ENCODE results near the gene NFKBIE. TPM values are rescaled to one million over a fixed set of nuclear protein-coding genes. Genes with fewer than 3 reads are reported as not detected.

The NFKBIE gene
- total RNA-seq, 6 experiments from 2014 or later: 4.2 to 6.7 (median 5.8) TPM

DNA sequence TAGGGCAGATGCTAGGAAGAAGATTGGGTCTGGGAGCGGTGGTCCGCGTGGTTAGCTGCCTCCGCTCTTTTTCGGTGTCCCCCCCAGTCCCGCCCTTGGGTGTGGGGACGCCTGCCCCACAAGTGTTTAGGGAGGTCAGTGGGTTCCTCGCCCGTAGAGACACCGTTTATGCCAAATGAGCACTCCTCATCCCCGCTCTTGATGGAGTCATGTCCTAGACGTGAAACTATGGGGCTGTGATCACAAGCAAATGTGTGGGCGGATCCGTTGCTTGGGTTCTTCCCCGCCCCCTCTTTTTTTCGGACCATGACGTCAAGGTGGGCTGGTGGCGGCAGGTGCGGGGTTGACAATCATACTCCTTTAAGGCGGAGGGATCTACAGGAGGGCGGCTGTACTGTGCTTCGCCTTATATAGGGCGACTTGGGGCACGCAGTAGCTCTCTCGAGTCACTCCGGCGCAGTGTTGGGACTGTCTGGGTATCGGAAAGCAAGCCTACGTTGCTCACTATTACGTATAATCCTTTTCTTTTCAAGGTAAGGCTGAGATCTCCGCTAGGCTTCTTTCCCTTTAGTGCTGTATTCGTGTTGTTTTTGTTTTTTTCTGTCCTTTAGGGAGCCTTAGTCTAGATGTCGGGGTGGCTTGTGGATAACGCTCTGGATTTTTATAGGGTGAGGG is 18.6 kb downstream of the NFKBIE start, which contains the start of gene HSP90AB1:
Gene HSP90AB1, plus strand, starts transcription at position 439 of the 675 bp plus-strand sequence. CDS start 1,529 bp downstream, outside the sequence.
- peaks cover 51% of the 10 kb centered on the region for H3K36me3 Mint-ChIP-seq (ENCODE audit: low read depth)
- H3K27ac Mint-ChIP-seq: peak within 1 kb of the TSS; percentile 98
- TF ChIP-seq, protein P1, sequence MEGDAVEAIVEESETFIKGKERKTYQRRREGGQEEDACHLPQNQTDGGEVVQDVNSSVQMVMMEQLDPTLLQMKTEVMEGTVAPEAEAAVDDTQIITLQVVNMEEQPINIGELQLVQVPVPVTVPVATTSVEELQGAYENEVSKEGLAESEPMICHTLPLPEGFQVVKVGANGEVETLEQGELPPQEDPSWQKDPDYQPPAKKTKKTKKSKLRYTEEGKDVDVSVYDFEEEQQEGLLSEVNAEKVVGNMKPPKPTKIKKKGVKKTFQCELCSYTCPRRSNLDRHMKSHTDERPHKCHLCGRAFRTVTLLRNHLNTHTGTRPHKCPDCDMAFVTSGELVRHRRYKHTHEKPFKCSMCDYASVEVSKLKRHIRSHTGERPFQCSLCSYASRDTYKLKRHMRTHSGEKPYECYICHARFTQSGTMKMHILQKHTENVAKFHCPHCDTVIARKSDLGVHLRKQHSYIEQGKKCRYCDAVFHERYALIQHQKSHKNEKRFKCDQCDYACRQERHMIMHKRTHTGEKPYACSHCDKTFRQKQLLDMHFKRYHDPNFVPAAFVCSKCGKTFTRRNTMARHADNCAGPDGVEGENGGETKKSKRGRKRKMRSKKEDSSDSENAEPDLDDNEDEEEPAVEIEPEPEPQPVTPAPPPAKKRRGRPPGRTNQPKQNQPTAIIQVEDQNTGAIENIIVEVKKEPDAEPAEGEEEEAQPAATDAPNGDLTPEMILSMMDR (IDR thresholded peaks at IDR 0.05): no peak
- H3K4me1 Mint-ChIP-seq (ENCODE audit: low read depth): peaks cover 46% of the 10 kb centered on the region
- peak; percentile 98 for DNase-seq
- H3K9me3 Mint-ChIP-seq: peaks cover 12% of the 10 kb centered on the region
- H3K4me3 Mint-ChIP-seq: peak within 1 kb of the TSS; percentile 98
- peaks cover 17% of the 10 kb centered on the region for H3K27me3 Mint-ChIP-seq (ENCODE audit: insufficient read depth)

DNA sequence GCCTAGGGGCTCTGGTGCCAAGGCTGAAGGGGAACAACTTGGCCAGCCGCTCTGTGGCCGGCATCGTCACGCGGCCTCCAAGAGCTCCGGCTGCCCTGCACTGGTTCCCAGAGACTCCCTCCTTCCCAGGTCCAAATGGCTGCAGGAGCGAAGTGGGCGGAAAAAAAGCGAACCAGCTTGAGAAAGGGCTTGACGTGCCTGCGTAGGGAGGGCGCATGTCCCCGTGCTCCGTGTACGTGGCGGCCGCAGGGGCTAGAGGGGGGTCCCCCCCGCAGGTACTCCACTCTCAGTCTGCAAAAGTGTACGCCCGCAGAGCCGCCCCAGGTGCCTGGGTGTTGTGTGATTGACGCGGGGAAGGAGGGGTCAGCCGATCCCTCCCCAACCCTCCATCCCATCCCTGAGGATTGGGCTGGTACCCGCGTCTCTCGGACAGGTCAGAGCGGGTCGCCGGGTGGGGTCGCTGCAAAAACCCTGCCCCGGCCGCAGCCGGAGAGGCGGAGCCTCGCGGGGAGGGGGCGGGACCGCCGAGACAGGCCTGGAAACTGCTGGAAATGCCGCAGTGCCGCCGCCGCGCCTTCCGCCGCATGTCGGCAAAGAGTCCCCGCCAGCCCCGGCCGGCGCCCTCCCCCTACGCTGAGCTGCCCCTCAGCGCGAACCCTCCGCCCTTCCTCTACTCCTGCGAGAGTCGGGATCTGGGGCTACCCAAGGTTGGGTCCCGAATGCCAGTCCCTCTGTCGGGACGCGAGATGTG is 19.3 kb downstream of the NFKBIE start:
- Mint-ChIP-seq H3K27ac (peak overlapping the region; percentile 98), H3K9me3 (peaks cover 12% of the 10 kb centered on the region), H3K4me1 (ENCODE audit: low read depth) (peaks cover 39% of the 10 kb centered on the region), H3K36me3 (ENCODE audit: low read depth) (peaks cover 44% of the 10 kb centered on the region), H3K4me3 (peak overlapping the region; percentile 98), H3K27me3 (ENCODE audit: insufficient read depth) (peaks cover 15% of the 10 kb centered on the region)
- peak; percentile 71 for DNase-seq
- TF ChIP-seq, protein P1 (IDR thresholded peaks at IDR 0.05): peak; percentile 57

DNA sequence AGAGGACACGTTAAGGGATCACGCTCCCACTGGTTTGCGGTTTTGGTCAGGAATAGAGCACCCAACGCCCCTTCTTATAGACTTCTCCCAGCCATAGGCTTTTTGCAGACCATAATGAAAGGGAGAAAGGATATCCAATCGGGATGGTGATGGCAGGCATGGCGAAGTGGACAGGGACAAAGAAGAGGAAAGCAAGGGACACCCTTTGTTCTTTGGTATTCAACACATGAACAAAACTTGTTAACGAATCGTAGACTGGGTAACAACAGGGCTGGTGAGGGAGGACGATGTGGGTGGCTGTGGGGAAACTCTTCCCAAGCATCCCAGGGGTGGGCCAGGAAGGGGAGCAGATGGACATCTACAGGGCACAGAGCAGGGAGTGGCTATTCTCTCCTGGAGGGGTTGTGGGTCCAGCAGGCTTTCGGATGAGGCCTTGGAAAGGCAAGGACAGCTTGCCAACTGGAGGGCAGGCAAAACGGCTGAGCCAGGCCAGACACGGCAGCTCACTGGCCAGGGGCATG is 19.9 kb downstream of the NFKBIE start:
- Mint-ChIP-seq H3K4me1 (ENCODE audit: low read depth) (peaks cover 32% of the 10 kb centered on the region), H3K27me3 (ENCODE audit: insufficient read depth) (peaks cover 14% of the 10 kb centered on the region), H3K9me3 (peaks cover 12% of the 10 kb centered on the region), H3K27ac (peak overlapping the region; percentile 25), H3K36me3 (ENCODE audit: low read depth) (peaks cover 37% of the 10 kb centered on the region), H3K4me3 (peak overlapping the region; percentile 98)
- DNase-seq: no peak
- TF ChIP-seq, protein P1 (IDR thresholded peaks at IDR 0.05): no peak

DNA sequence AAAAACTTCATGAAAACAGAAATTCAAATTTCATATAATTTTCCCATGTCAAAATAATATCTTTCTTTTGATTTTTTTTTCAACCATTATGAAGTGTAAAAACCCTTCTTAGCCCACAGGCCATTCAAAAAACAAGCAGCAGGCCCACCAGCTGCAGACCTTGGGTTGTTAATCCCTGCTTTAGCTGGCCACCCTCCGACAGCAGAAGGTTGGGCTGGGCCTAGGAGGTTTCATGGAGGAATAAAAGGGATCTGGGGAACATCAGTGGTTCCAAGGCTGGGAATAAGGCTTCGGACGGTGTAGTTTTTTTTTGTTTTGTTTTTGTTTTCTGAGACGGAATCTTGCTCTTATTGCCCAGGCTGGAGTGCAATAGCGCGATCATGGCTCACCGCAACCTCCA is 22.0 kb downstream of the NFKBIE start:
- DNase-seq: no peak
- TF ChIP-seq, protein P1 (IDR thresholded peaks at IDR 0.05): no peak
- Mint-ChIP-seq H3K27ac (no peak overlapping the region), H3K4me1 (ENCODE audit: low read depth) (peaks cover 16% of the 10 kb centered on the region), H3K36me3 (ENCODE audit: low read depth) (peaks cover 16% of the 10 kb centered on the region), H3K9me3 (peaks cover 12% of the 10 kb centered on the region), H3K4me3 (no peak overlapping the region), H3K27me3 (ENCODE audit: insufficient read depth) (peaks cover 9% of the 10 kb centered on the region)

DNA sequence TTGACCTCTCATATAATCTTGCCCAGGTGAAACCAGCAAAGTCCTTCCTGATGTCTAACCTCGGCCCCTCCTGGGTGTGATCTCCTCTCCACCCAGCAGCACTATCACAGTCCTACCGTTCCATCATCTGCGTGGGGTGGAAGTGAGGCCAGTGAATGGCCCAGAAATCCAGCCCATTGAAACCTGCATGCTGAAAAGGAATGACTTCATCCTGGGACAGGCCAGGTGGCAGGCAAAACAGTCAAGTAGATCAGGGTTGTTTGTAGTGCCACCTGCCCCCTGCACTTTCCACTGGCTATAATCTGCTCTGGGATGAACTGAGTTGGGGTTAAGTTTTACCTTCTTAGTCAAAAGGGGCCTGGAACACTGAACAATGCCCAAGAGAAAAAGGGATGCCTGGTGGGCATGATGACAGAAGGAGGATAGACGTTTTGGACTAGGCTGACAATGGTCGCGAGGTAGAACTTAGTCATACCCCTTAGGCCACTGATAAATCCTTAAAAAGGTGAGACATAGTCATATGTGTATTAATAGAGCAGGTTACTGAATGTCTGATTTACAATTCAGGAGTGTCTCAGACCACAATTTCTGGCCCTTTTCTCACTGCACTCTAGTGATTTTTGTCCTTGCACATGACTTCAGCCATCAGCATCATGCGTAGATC is 26.5 kb downstream of the NFKBIE start:
- H3K9me3 Mint-ChIP-seq: no peaks in the 10 kb centered on the region
- peaks cover 45% of the 10 kb centered on the region for H3K4me1 Mint-ChIP-seq (ENCODE audit: low read depth)
- peak overlapping the region; percentile 86; the same call in 1 of the 2 replicates for H3K4me3 Mint-ChIP-seq
- no peak for DNase-seq
- TF ChIP-seq, protein P1 (IDR thresholded peaks at IDR 0.05): no peak
- H3K27me3 Mint-ChIP-seq (ENCODE audit: insufficient read depth): peaks cover 2% of the 10 kb centered on the region; the same call in 1 of the 2 replicates
- peak overlapping the region; percentile 96 for H3K27ac Mint-ChIP-seq
- H3K36me3 Mint-ChIP-seq (ENCODE audit: low read depth): no peaks in the 10 kb centered on the region

All from HFFc6 (cell line).